ENCODE data around the gene YIF1B. TPM values are rescaled to one million over a fixed set of nuclear protein-coding genes. Genes with fewer than 3 reads are reported as not detected.

The YIF1B gene
- total and polyA plus RNA-seq, 8 donors = 6.9 to 32.3 (median 14.3) TPM

DNA sequence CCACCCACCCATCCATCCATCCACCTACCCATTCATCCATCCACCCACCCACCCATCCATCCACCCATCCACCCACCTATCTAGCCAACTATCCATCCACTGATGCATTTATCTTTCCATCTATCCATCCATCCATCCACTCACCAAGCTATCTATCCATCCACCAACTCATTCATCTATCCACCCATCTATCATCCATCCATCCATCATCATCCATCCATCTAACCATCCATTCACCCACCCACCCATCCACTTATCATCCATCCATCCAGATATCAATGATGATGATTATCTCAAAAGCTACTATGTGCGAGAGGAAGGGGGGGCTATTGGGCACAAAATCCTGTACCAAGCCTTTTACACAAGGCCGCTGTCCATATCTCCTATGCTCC is 5.5 kb downstream of the YIF1B start:
- no peak for FAIRE-seq
- no peak for DNase-seq
- Histone ChIP-seq H3K4me1 (peaks cover 0 to 3% (median 2%) of the 10 kb centered on the region in 3 donors), H3K4me3 (no peak overlapping the region), H3K36me3 (no peaks in the 10 kb centered on the region), H3K9me3 (no peaks in the 10 kb centered on the region), H3K27ac (no peak overlapping the region), H3K27me3 (no peaks in the 10 kb centered on the region)
- ATAC-seq = no peak
- 93 to 95% methylated on average over 2 of the region's 2 CpGs for WGBS, 2 donors
- TF ChIP-seq, protein P1, sequence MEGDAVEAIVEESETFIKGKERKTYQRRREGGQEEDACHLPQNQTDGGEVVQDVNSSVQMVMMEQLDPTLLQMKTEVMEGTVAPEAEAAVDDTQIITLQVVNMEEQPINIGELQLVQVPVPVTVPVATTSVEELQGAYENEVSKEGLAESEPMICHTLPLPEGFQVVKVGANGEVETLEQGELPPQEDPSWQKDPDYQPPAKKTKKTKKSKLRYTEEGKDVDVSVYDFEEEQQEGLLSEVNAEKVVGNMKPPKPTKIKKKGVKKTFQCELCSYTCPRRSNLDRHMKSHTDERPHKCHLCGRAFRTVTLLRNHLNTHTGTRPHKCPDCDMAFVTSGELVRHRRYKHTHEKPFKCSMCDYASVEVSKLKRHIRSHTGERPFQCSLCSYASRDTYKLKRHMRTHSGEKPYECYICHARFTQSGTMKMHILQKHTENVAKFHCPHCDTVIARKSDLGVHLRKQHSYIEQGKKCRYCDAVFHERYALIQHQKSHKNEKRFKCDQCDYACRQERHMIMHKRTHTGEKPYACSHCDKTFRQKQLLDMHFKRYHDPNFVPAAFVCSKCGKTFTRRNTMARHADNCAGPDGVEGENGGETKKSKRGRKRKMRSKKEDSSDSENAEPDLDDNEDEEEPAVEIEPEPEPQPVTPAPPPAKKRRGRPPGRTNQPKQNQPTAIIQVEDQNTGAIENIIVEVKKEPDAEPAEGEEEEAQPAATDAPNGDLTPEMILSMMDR (IDR thresholded peaks at IDR 0.05) = no peak
- intact Hi-C loops (cut with DNase I) = no loop called here

DNA sequence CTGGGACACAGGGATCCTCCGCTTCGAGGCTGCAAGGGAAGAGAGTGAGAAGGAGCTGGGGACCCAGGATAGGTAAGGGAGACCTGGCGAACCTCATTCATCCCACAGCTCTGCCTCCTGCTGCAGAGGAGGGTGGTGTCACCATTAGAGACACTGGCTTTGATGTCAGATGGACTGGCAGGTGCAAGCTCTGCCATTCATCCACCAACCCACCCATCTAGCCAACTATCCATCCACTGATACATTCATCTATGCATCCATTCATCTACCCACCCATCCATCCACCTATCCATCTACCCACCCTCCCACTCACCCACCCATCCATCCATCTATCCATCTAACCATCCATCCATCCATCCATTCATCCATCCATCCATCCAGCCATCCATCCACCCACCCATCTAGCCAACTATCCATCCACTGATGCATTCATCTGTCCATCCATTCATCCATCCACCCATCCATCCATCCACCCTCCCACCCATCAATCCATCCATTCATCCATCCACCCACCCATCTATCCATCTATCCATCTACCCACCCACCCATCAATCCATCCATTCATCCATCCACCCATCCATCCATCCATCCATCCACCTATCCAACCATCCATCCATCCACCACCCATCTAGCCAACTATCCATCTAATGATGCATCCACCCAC is 6.0 kb downstream of the YIF1B start:
- intact Hi-C loops (cut with DNase I) = no loop called here
- WGBS, 2 donors = 91 to 97% methylated on average over 3 of the region's 3 CpGs

DNA sequence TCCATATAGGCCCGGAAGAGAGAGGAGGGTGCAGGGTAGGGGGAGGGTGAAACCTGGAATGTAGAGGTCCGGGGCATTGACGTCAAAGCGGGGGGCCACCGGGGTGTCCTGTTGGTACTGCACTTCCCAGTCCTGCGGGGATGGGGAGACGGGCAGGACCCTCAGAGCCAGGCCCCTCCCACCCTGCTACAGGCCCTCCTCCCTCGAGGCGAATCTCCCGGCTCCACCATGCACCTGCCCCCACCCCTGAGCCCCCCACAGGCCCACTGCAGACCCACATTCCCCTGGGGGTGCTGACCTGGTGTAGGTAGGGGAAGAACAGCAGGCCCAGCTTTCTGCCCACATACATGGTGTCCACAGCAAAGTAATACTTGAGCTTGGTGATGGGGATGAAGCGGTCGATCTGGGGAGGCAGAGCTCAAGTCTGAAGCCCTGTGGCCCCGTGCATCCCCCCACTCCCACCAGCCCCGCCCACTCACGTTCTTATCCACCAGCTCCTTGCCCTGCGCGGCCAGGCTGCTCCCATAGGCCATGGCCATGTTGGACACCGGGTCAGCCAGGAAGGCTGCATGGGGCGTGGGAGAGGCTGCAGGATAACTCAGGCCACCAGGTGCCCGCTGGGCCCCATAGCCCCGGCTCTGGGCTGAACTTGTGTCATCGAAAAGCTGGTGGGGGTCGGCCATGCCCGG is 6.7 kb downstream of the YIF1B start:
- WGBS, 2 donors = 85 to 90% methylated on average over 19 to 24 of the region's 24 CpGs
- no peak overlapping the region for H3K27ac ChIP-seq
- no peak overlapping the region for H3K4me3 ChIP-seq
- H3K36me3 ChIP-seq = no peaks in the 10 kb centered on the region
- peaks cover 0 to 5% (median 0%) of the 10 kb centered on the region in 3 donors for H3K4me1 ChIP-seq
- FAIRE-seq = no peak
- H3K9me3 ChIP-seq = no peaks in the 10 kb centered on the region
- no peak for ATAC-seq
- TF ChIP-seq, protein P1 (IDR thresholded peaks at IDR 0.05) = no peak
- no peaks in the 10 kb centered on the region for H3K27me3 ChIP-seq
- intact Hi-C loops (cut with DNase I) = no loop called here
- DNase-seq = peak in 1 of 6 donors; percentile 71

More for the DNA sequence above, 6.0 kb downstream of the YIF1B start:
- no peak overlapping the region for H3K27ac ChIP-seq
- no peak overlapping the region for H3K4me3 ChIP-seq
- no peaks in the 10 kb centered on the region for H3K9me3 ChIP-seq
- FAIRE-seq (no peak), DNase-seq (no peak), ATAC-seq (no peak)
- H3K36me3 ChIP-seq = no peaks in the 10 kb centered on the region
- TF ChIP-seq, protein P1 (IDR thresholded peaks at IDR 0.05) = no peak
- peaks cover 0 to 5% (median 0%) of the 10 kb centered on the region in 3 donors for H3K4me1 ChIP-seq
- no peaks in the 10 kb centered on the region for H3K27me3 ChIP-seq

DNA sequence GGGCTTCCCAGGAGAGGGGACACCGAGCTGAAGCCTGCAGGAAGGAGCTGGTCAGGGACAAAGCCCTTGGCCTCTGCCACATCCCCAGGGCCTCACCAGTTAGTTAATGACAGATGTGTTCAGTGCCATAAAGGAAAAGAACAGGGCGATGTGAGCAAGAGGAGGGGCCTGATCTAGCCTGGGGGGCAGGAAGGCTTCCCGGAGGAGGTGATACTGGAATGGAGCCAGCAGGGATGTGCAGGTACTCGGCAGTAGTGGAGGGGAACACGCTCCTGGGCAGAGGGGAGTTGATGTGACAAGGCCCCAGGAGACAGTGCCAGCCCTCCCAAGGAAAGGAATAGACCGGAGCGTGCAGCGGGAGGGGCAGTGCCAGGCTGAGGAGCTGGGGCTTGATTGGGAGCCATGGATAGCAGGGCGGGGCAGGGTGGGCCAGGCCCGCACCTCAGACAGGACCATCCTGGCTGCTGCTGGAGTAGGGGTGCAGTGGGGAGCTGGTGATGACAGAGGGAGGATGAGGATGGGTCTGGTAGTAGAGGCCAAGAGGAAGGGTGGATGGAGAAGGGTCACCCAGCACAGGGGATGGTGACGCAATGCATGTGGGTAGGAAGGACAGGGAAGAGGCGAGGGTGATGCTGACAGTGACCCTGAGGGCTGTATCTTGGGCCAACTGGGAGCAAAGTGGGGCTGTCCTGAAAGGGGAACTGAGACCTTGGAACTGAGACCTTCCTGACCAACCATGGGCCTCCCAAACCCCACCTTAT is 7.6 kb downstream of the YIF1B start:
- no peak for DNase-seq
- intact Hi-C loops (cut with DNase I) = no loop called here
- no peak for FAIRE-seq
- Histone ChIP-seq H3K4me1 (peaks cover 0 to 5% (median 0%) of the 10 kb centered on the region in 3 donors), H3K27me3 (no peaks in the 10 kb centered on the region), H3K4me3 (no peak overlapping the region), H3K27ac (no peak overlapping the region), H3K36me3 (no peaks in the 10 kb centered on the region), H3K9me3 (no peaks in the 10 kb centered on the region)
- WGBS, 2 donors = 90 to 91% methylated on average over 12 of the region's 12 CpGs
- no peak for ATAC-seq
- TF ChIP-seq, protein P1 (IDR thresholded peaks at IDR 0.05) = no peak

All from pancreas (tissue), 10 donors.